IPS-15b (cell line): Measurements from ENCODE around the gene FAM221B.

Source experiments
- H3K27me3 ChIP-seq: one replicate; pipeline ENCODE4 v1.6.1; 2013; ENCODE audit warnings: low read length; ENCODE audit not compliant: control insufficient read depth, insufficient read depth
- H3K36me3 ChIP-seq: one replicate; pipeline ENCODE4 v1.6.1; 2013; ENCODE audit warnings: low read length; ENCODE audit not compliant: control insufficient read depth, insufficient read depth
- H3K4me1 ChIP-seq: one replicate; pipeline ENCODE4 v1.6.1; 2013; ENCODE audit warnings: mild to moderate bottlenecking, low read length; ENCODE audit not compliant: control insufficient read depth, insufficient read depth
- H3K4me3 ChIP-seq: one replicate; pipeline ENCODE4 v1.5.1; 2013; ENCODE audit warnings: low read depth, low read length
- H3K9ac ChIP-seq: one replicate; pipeline ENCODE4 v1.6.1; 2013; ENCODE audit warnings: low read depth, mild to moderate bottlenecking, low read length
- H3K9me3 ChIP-seq: one replicate; pipeline ENCODE4 v1.6.1; 2013; ENCODE audit warnings: mild to moderate bottlenecking, low read length; ENCODE audit not compliant: control insufficient read depth, insufficient read depth

FAM221B gene

DNA sequence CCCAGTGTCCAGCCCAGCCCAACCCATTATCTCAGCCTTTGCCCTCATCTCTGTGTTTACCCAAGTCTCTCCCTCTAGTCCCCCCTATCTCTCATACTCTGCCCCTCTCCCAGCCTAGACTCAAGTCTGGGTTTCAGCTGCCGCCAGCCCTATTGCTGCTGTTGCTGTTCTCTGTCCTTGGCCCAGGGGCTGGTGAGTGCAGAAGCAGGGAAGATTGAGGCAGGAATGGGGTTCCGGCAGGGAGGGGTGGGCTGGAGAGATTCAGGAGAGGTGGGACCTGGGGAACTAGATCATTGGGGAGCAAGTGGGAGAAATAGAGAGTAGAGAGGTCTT lies 1.2 kb upstream of the FAM221B start:
- H3K36me3 ChIP-seq = no peaks in the 10 kb centered on the region
- peaks cover 2% of the 10 kb centered on the region for H3K27me3 ChIP-seq
- H3K4me1 ChIP-seq = no peaks in the 10 kb centered on the region
- no peak overlapping the region for H3K9ac ChIP-seq
- no peaks in the 10 kb centered on the region for H3K9me3 ChIP-seq
- H3K4me3 ChIP-seq = peak overlapping the region; percentile 79

DNA sequence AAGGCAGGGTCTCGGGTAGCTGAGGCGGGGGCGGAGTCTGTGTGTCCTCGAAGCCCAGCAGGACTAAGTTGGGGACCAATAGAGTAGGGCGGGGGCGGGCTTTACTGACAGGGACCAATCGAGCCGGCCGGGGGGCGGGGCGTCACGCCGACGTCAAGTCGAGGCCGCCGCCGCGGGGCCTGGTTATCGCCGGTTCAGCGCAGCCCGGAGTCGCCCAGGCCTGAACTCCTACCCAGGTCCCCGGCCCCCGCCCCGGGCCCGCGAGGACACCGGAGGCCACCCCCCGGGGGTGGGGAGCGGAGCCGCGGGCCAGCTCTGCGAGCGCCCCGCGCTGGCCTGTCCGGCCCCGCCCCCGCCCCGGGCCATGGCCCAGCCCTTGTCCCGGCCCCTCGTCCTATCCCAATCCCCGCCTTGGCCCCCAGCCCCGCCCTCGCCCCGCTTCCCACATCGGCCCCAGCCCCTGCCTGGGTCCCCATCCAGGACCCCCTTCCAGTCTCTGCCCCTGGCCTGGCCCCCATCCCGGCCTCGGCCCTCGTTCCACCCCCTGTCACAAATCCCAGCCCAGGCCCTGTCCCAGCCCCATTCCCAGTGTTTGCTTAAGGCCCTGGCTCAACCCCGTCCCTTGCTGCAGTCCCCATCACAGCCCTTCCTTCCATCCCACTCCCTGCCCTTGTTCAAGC lies 692 bp upstream of the FAM221B start, which contains the start of gene TMEM8B:
TMEM8B (plus strand) TSS at position 145 of the 680 bp plus-strand sequence; CDS start at position 365, 220 bp downstream.
- H3K4me3 ChIP-seq = peak within 1 kb of the TSS; percentile 79
- H3K4me1 ChIP-seq = no peaks in the 10 kb centered on the region
- peaks cover 2% of the 10 kb centered on the region for H3K27me3 ChIP-seq
- no peak within 1 kb of the TSS for H3K9ac ChIP-seq
- H3K36me3 ChIP-seq = no peaks in the 10 kb centered on the region
- H3K9me3 ChIP-seq = no peaks in the 10 kb centered on the region

DNA sequence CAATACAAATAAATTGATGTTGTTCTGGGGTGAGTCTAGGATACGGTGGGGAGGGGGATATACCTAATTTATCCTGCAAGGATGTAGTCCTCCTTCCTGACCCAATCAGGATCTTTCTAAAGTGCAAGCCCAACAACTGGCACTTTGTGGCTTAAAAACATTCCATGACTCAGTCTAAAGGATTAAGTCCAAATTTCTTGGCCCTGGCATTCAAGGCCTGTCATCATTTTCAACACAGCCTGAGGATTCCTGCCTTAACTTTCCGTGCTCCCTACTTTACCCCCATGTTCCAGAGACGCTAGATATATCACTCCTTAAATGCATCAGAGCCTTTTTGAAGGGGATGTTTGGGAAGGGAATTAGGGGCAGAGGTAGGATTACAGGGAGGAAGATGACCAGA lies 1.0 kb downstream of the FAM221B start:
- peaks cover 2% of the 10 kb centered on the region for H3K27me3 ChIP-seq
- no peaks in the 10 kb centered on the region for H3K9me3 ChIP-seq
- no peak overlapping the region for H3K4me3 ChIP-seq
- no peak overlapping the region for H3K9ac ChIP-seq
- no peaks in the 10 kb centered on the region for H3K36me3 ChIP-seq
- H3K4me1 ChIP-seq = peaks cover 10% of the 10 kb centered on the region

DNA sequence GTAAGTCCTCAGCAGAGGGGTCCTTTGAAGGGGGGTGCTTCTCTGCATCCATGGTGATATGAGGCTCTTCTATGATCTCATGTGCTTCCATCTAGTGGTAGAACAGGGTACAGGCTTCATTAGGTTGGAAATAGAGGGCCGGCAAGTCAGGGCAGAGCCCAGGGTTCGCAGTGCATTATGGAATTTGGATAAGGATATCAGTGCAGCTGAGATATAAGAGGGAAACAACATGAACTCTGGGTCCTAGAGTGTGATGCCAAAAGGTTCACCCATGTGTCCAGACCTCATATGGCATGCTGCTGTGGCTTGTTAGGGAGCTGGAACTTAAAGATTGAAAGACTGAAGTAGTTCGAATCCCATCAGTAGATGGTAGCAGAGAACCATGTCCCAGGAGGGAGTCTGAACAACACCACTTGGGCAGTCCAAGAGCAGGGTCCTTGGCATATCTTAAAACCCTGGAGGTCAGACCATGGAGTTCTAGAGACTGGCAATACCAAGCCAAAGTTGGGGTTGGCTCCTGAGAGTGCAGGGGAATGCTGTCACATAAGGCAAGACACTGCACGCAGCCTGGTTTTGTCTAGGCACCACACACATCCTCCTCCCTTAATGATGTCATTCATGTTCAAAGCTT lies 2.3 kb downstream of the FAM221B start:
- no peak overlapping the region for H3K9ac ChIP-seq
- H3K36me3 ChIP-seq = no peaks in the 10 kb centered on the region
- H3K27me3 ChIP-seq = peaks cover 2% of the 10 kb centered on the region
- peaks cover 10% of the 10 kb centered on the region for H3K4me1 ChIP-seq
- no peaks in the 10 kb centered on the region for H3K9me3 ChIP-seq
- no peak overlapping the region for H3K4me3 ChIP-seq

DNA sequence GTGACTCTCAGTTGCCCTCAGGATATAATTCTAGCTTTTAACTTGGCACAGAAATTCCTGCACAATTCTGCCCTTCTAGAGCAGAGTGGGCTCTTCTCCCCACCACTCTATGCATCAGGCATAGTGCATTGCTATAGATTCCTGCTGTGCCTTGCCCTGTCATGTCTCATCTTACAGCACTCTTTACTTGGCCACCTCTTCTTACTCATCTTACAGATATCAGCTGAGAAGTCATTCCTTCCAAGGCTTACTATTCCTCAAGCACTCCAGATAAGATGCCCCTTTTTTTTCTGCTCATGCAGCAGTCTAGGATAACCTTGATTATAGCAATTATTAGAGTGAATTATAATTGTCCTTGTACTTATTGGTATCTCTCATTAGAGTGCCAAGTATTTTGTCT lies 5.6 kb downstream of the FAM221B start:
- Histone ChIP-seq H3K9ac (no peak overlapping the region), H3K27me3 (peaks cover 2% of the 10 kb centered on the region), H3K4me1 (peaks cover 10% of the 10 kb centered on the region), H3K9me3 (no peaks in the 10 kb centered on the region), H3K36me3 (no peaks in the 10 kb centered on the region), H3K4me3 (no peak overlapping the region)

DNA sequence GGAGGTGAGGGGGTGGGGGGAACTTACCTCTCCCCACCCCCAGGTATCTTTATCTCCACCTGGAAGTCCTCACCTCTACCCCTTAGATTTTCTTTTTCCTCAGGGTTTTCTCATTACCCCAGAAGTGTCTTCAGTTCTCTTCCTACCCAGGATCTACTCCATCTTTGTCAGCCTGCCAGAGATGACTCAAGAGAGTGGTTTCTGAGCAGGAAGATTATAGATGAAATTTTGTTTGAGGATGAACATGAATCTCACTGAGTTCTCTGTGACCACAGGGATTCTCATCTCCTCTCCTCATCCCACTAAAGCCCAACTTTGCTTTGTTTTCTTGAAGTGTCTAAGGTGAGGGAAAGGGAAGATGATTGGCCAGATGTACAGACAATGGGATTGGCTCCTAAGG lies 8.5 kb downstream of the FAM221B start:
- Histone ChIP-seq H3K27me3 (no peaks in the 10 kb centered on the region), H3K4me3 (no peak overlapping the region), H3K9me3 (no peaks in the 10 kb centered on the region), H3K36me3 (no peaks in the 10 kb centered on the region), H3K4me1 (peaks cover 10% of the 10 kb centered on the region), H3K9ac (no peak overlapping the region)

DNA sequence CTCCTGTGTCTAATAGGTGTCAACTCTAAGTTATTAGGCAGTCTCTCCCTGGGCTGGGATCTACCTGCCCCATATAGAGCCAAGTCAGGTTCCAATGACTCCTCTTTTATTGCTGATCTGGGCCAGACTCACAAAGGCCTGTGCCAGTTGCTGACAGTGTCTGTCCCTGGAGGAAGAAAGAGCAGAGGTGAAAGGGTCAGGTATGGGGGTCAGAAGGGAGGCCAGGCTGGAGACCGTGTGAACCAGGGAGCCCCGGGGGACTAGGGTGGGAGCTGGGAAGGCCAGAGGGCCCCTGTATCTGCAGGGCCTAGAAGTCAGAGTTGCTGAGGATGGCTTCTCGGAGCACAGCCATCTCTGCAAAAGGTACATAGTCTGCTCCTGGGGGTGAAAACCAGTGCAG lies 10.2 kb downstream of the FAM221B start:
- Histone ChIP-seq H3K9me3 (no peaks in the 10 kb centered on the region), H3K9ac (no peak overlapping the region), H3K4me3 (no peak overlapping the region), H3K27me3 (no peaks in the 10 kb centered on the region), H3K4me1 (peaks cover 14% of the 10 kb centered on the region), H3K36me3 (no peaks in the 10 kb centered on the region)

DNA sequence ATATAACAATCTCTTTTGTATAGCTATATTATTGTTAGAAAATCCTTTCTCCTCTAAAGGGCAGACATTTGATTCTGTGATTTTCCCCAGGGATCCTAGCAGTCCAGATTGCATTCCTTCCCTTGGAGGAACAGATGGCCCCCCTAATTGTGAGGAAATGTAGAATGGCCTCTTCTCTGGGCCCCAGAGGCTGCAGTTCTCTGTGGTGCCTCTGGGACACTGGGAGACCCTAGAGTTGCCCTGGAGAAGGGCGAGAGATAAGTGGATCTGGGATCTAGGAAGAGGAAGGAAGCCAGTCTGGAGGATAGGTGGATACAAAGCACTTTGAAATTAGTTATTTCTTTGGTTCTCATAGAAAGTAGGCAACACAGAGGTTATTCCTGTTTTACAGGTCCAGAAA lies 11.8 kb downstream of the FAM221B start:
- H3K27me3 ChIP-seq = no peaks in the 10 kb centered on the region
- no peaks in the 10 kb centered on the region for H3K9me3 ChIP-seq
- no peak overlapping the region for H3K4me3 ChIP-seq
- H3K36me3 ChIP-seq = no peaks in the 10 kb centered on the region
- H3K4me1 ChIP-seq = peaks cover 10% of the 10 kb centered on the region
- H3K9ac ChIP-seq = no peak overlapping the region

DNA sequence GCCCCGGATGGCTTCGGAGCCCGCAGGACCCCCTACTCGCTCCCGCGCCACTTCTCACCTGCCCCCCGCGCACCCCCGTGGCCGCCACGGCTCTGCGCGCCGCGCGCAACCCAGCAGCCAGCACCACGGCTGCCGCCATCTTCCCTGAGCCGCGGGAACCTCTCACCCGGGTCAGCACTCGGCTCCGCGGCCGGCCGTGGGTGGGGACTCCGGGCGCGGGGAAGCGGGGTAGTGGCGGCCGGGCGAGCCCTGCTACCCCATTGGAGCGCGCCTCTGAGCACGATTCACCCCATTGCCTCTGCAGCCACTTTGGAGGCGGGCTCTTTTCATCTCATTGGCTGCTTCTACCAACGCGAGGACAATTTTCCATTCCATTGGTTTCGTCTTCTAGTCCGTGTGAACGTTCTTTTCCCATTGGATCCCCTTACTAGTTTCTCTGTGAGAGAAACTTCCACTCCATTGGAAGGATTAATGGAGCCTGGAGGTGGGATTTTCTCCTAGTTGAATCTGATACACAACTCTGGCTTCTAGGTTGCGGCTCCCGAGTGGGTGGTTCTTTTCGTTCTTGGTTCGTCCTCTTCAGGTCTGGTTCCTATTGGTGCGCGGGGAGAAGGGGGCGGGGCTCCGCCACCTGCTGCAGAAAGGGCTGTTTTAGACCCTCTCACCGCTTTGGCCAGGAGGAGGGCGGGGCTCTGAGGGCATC lies 13.5 kb downstream of the FAM221B start, which contains the start of gene HINT2:
HINT2 (minus strand) TSS at position 202 of the 703 bp plus-strand sequence; CDS start at position 139, 63 bp downstream.
- H3K9ac ChIP-seq = peak within 1 kb of the TSS; percentile 79
- H3K4me1 ChIP-seq = peaks cover 10% of the 10 kb centered on the region
- H3K9me3 ChIP-seq = no peaks in the 10 kb centered on the region
- no peaks in the 10 kb centered on the region for H3K27me3 ChIP-seq
- H3K4me3 ChIP-seq = peak within 1 kb of the TSS; percentile 82
- H3K36me3 ChIP-seq = no peaks in the 10 kb centered on the region

DNA sequence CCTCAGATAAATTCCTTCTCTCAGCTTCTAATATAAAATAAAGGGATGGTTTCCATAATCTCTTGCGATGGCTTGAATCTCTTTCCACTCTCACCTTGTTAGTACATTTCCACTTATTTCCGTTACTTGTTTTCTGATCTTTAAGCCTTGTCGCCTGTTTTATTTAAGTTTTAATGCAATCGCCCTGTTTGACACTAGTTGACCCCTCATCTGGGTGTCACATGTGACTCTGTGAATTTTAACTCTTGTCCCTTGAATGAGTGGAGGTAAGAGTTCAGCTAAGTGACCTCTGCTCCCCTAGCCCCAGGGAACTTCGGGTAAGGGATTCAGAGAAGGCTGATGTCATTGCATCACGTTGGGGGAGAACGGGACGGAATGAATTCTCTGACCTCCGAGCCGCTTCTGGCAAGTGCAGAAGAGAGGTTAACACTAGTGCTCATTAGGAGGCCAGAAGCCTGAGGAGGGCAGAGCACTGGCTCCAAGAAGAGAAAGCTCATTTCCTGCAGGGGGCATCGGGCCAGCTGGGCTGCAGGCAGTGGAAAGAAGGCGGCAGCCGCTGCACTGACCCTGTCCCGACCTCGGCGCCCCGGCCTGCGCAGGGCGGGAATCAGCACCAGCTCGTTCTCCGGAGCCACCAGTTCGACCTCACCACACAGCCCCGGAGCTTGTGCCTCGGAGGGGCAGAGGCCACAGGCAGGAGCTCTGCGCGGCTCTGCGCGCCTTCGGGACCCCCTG lies 14.3 kb downstream of the FAM221B start:
- H3K9ac ChIP-seq = peak overlapping the region; percentile 79
- no peaks in the 10 kb centered on the region for H3K27me3 ChIP-seq
- H3K4me3 ChIP-seq = peak overlapping the region; percentile 82
- no peaks in the 10 kb centered on the region for H3K36me3 ChIP-seq
- H3K4me1 ChIP-seq = peaks cover 10% of the 10 kb centered on the region
- no peaks in the 10 kb centered on the region for H3K9me3 ChIP-seq

DNA sequence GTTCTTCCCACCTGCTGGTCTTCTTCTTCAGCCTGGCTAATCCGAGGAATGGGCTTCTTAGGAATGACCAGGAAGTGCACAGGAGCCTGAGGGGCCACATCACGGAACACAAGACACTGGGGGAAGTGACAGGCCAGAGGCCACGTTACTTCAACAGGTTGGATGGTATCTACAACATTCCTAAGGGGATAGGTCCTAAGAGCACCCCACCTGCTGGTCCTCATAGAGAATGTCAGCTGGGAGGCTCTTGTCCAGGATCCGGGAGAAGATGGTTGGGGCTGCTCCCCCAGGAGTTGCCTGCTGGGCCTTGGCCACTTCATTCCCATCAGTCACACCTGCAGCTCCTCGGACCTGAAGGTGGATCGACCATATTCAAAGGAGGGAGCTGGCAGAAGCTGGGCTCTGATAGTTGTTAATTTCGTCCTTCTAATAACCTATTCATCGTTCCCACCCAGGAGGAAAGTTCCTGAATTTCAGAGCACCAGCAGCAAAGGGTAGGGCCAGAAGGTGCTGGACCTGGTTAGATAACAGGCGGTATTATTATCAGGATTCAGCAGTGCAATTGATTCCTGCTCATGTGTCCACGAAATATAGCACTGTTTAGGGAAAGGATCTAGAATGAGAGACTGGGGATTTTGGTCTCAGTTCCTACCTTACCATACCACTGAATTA lies 15.0 kb downstream of the FAM221B start:
- Histone ChIP-seq H3K9me3 (no peaks in the 10 kb centered on the region), H3K4me1 (peaks cover 10% of the 10 kb centered on the region), H3K36me3 (no peaks in the 10 kb centered on the region), H3K4me3 (peak overlapping the region; percentile 82), H3K27me3 (no peaks in the 10 kb centered on the region), H3K9ac (no peak overlapping the region)
